ENCODE data around the gene SGMS1. TPM values are rescaled to one million over a fixed set of nuclear protein-coding genes. Genes with fewer than 3 reads are reported as not detected.

Gene SGMS1
- total RNA-seq, 1 donor from 2014 or later, result 25.0 TPM

- no peak for DNase-seq (ENCODE audit: low spot score, unreplicated experiment)
- no peaks in the 10 kb centered on the region for H3K36me3 Mint-ChIP-seq (ENCODE audit: insufficient read depth)
- H3K27ac Mint-ChIP-seq, result no peak overlapping the region
- H3K4me3 Mint-ChIP-seq (ENCODE audit: low read depth), result no peak overlapping the region
- no peak for TF ChIP-seq CTCF (IDR thresholded peaks at IDR 0.05; ENCODE audit: unreplicated experiment)
- H3K27me3 Mint-ChIP-seq, result no peaks in the 10 kb centered on the region
- no peaks in the 10 kb centered on the region for H3K9me3 Mint-ChIP-seq (ENCODE audit: low read depth)
- H3K4me1 Mint-ChIP-seq (ENCODE audit: low read depth), result peaks cover 19% of the 10 kb centered on the region
These were observed 68.7 kb downstream of the SGMS1 start for GRCh38 chr10:50554995-50555568.

DNA sequence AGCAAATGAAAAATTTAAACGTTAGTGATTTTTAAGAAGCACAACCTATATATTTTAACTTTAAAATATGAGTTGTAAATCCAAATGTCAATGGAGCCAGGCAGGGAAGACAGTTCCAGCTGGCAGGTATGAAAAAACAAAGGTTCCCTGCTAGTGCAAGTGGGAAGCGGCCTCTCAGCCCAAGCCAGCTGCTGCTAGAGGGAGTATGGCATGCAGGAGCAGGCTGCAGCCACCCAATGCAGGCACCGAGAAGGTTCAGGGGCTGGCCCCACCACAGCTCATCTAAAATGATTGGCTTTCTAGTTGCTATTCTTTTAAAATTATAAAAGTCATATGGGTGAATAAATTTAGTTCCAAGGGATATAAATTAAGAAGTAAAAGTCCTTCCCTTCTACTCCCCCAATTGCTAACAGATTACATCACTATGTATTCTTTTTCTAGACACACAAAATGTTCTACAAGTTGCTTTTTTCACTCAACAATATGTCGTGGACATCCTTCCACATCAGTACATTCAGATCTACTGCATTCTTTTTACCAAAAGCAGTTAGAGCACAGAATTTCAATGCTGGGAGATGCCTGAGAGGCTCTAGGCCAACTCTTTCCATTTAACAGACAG is 69.3 kb downstream of the SGMS1 start:
- Mint-ChIP-seq H3K36me3 (ENCODE audit: insufficient read depth) (no peaks in the 10 kb centered on the region), H3K9me3 (ENCODE audit: low read depth) (no peaks in the 10 kb centered on the region), H3K27ac (no peak overlapping the region), H3K4me1 (ENCODE audit: low read depth) (peaks cover 23% of the 10 kb centered on the region), H3K27me3 (no peaks in the 10 kb centered on the region), H3K4me3 (ENCODE audit: low read depth) (no peak overlapping the region)
- no peak for TF ChIP-seq CTCF (IDR thresholded peaks at IDR 0.05; ENCODE audit: unreplicated experiment)
- DNase-seq (ENCODE audit: low spot score, unreplicated experiment), result no peak

DNA sequence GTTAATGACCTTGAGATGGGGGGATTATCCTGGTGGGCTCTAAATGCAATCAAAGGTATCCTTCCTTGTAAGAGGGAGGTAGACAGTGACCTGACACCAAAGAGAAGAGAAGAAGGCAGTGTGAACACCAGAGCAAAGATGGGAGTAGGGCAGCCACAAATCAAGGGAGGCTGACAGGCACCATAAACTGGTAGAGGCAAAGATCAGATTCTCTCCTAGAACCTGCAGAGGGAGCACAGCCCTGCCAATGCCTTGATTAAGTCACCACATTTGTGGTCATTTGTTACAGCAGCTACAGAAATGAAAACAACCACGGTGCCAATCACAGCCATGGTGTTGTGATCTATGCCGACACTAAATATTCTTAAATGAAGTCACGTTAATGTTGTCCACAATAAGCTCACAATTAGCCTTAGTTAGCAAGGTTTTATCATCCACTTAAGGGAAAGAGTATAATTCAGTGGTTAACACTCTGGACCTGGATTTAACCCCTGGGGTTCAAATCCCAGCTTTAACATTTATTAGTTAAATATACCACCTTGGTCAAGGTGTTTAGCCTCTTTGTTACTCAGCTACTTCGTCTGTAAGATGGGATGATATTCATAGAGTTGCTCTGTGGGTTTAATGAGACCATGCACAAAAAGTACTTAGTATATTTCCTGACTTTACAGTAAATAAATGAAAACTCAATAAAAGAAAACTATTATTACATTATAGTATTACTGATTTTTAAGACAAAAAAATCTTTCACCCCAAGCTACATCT is 70.8 kb downstream of the SGMS1 start:
- Mint-ChIP-seq H3K27me3 (no peaks in the 10 kb centered on the region), H3K4me1 (ENCODE audit: low read depth) (peaks cover 26% of the 10 kb centered on the region), H3K9me3 (ENCODE audit: low read depth) (peaks cover 11% of the 10 kb centered on the region), H3K36me3 (ENCODE audit: insufficient read depth) (peaks cover 2% of the 10 kb centered on the region), H3K27ac (no peak overlapping the region), H3K4me3 (ENCODE audit: low read depth) (no peak overlapping the region)
- TF ChIP-seq CTCF (IDR thresholded peaks at IDR 0.05; ENCODE audit: unreplicated experiment), result no peak
- no peak for DNase-seq (ENCODE audit: low spot score, unreplicated experiment)

DNA sequence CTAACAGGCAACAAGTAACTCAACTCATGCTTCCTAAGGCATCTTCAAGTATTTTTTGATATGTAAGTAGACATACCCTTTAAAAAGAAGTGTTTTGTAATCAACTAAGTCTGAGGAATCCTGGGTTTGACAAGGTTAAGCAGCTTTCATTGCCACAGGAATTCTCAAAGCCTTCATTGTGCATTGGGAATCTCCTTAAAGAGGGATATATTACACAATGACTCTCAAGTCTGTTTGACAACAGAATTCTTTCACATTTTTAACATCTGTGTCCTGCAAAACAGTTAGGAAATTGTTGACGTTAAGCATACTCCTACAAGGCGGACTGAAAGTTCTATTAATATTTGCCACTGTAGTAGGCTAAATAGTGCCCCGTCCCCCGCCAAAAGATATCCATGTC is 71.4 kb downstream of the SGMS1 start:
- no peak overlapping the region for H3K4me3 Mint-ChIP-seq (ENCODE audit: low read depth)
- H3K27me3 Mint-ChIP-seq, result no peaks in the 10 kb centered on the region
- no peak for TF ChIP-seq CTCF (IDR thresholded peaks at IDR 0.05; ENCODE audit: unreplicated experiment)
- peaks cover 17% of the 10 kb centered on the region for H3K9me3 Mint-ChIP-seq (ENCODE audit: low read depth)
- peaks cover 6% of the 10 kb centered on the region for H3K36me3 Mint-ChIP-seq (ENCODE audit: insufficient read depth)
- H3K4me1 Mint-ChIP-seq (ENCODE audit: low read depth), result peaks cover 25% of the 10 kb centered on the region
- H3K27ac Mint-ChIP-seq, result no peak overlapping the region
- DNase-seq (ENCODE audit: low spot score, unreplicated experiment), result no peak

GRCh38 chr10:50551894-50552293 is 71.9 kb downstream of the SGMS1 start:
- no peak for TF ChIP-seq CTCF (IDR thresholded peaks at IDR 0.05; ENCODE audit: unreplicated experiment)
- Mint-ChIP-seq H3K4me1 (ENCODE audit: low read depth) (peaks cover 25% of the 10 kb centered on the region), H3K9me3 (ENCODE audit: low read depth) (peaks cover 22% of the 10 kb centered on the region), H3K4me3 (ENCODE audit: low read depth) (no peak overlapping the region), H3K36me3 (ENCODE audit: insufficient read depth) (peaks cover 9% of the 10 kb centered on the region), H3K27me3 (no peaks in the 10 kb centered on the region), H3K27ac (no peak overlapping the region)
- no peak for DNase-seq (ENCODE audit: low spot score, unreplicated experiment)

Data from progenitor cell of endocrine pancreas (in vitro differentiated cells).